HG02759 (cell line): Measurements from ENCODE around the gene GIT2.

ENCODE experiments used
- ATAC-seq: cut with Tn5 transposase; IDR thresholded peaks from one replicate; pipeline ENCODE4 v1.9.1; 2021; ENCODE audit warnings: mild to moderate bottlenecking, moderate library complexity; ENCODE audit not compliant: unreplicated experiment

Gene GIT2

GRCh38 chr12:109982210-109982609 is 14.0 kb downstream of the GIT2 start:
- no peak for ATAC-seq

- ATAC-seq = no peak
These were observed 14.9 kb downstream of the GIT2 start for GRCh38 chr12:109981311-109981710.

GRCh38 chr12:109972821-109973220 is 23.3 kb downstream of the GIT2 start:
- ATAC-seq = no peak

GRCh38 chr12:109968801-109969200 is 27.4 kb downstream of the GIT2 start:
- no peak for ATAC-seq

GRCh38 chr12:109968032-109968420 is 28.1 kb downstream of the GIT2 start:
- no peak for ATAC-seq

- no peak for ATAC-seq
These were observed 28.7 kb downstream of the GIT2 start for GRCh38 chr12:109967383-109968031.

- ATAC-seq = no peak
These were observed 29.6 kb downstream of the GIT2 start for GRCh38 chr12:109966546-109966945.

- ATAC-seq = no peak
These were observed 32.3 kb downstream of the GIT2 start for GRCh38 chr12:109963743-109964429.

GRCh38 chr12:109963330-109963729 is 32.8 kb downstream of the GIT2 start:
- no peak for ATAC-seq

- ATAC-seq = no peak
These were observed 33.8 kb downstream of the GIT2 start for GRCh38 chr12:109962398-109962797.

- ATAC-seq = no peak
These were observed 34.6 kb downstream of the GIT2 start for GRCh38 chr12:109961612-109962011.

- no peak for ATAC-seq
These were observed 35.0 kb downstream of the GIT2 start for GRCh38 chr12:109961201-109961600.

- ATAC-seq = no peak
These were observed 36.6 kb downstream of the GIT2 start for GRCh38 chr12:109959411-109960093.

- ATAC-seq = no peak
These were observed 37.8 kb downstream of the GIT2 start for GRCh38 chr12:109958374-109958773.

- ATAC-seq = no peak
These were observed 42.5 kb downstream of the GIT2 start for GRCh38 chr12:109953656-109954055.

- no peak for ATAC-seq
These were observed 43.3 kb downstream of the GIT2 start for GRCh38 chr12:109952873-109953272.

- no peak for ATAC-seq
These were observed 43.9 kb downstream of the GIT2 start for GRCh38 chr12:109952160-109952858.

- no peak for ATAC-seq
These were observed 44.4 kb downstream of the GIT2 start for GRCh38 chr12:109951751-109952150.

- no peak for ATAC-seq
These were observed 45.0 kb downstream of the GIT2 start for GRCh38 chr12:109951136-109951535.

- no peak for ATAC-seq
These were observed 45.5 kb downstream of the GIT2 start for GRCh38 chr12:109950625-109951024.

- ATAC-seq = no peak
These were observed 47.1 kb downstream of the GIT2 start for GRCh38 chr12:109949089-109949488.

GRCh38 chr12:109948368-109948767 is 47.8 kb downstream of the GIT2 start:
- ATAC-seq = no peak
